HG02981 (cell line): ENCODE results near the gene STK26.
"Not testable (repeated sequence)": the region's sequence is repeated elsewhere in the genome, so short reads cannot be mapped to it uniquely, and the experiment has no call there.

Experiments used
- ATAC-seq: cut with Tn5 transposase; IDR thresholded peaks from one replicate; pipeline ENCODE4 v1.9.1; 2021; ENCODE audit warnings: mild to moderate bottlenecking, moderate library complexity; ENCODE audit not compliant: unreplicated experiment

Gene STK26

GRCh38 chrX:132022967-132023895 is at the start of gene STK26:
Gene STK26, plus strand, starts transcription at chrX:132023302. Its CDS starts 316 bp downstream, at chrX:132023618.
- ATAC-seq = peak; percentile 70

- ATAC-seq = no peak
Measured at GRCh38 chrX:131975851-131976250, 47.3 kb upstream of the STK26 start.

DNA sequence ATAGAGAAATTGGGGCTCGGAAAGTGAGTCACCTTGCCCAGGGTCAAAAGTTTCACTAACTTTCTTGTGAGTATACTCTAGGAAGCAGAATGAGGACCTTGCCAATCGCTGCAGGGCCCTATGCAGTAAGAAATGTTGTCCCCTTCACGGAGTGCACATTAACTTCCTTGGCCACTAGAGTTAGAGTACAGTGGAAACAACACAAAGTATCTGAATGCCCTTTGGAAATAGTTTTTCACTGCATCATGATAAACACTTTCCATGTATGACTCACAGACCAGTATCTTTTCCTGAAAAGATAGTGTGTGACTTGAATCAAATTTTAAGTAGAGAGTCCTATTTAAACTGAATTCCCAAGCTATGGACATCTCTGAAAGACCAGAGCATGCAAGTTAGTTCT is 45.5 kb upstream of the STK26 start:
- ATAC-seq = no peak

DNA sequence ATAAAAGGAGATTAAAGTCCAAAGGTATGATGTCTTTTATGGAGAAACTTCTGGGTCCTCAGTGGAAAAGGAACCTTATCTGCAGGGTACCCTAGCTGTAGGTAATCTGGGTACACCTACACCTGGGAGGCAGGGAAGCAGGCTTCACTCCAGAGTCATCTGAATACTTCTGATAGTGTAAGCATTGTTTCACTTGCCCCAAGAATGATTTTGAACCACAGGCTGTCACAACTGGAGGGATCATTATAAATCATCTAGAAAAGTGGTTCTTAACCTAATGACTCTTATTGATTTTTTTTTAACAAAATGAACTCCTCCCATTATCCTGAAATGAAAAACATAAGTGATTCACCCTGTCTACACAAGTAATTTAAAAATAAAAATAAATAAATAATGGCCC is 44.0 kb upstream of the STK26 start:
- ATAC-seq = no peak

- no peak for ATAC-seq
Measured at GRCh38 chrX:131985526-131986049, 37.5 kb upstream of the STK26 start.

GRCh38 chrX:131987252-131987651 is 35.9 kb upstream of the STK26 start:
- ATAC-seq = peak; percentile 95

GRCh38 chrX:131988236-131988635 is 34.9 kb upstream of the STK26 start:
- ATAC-seq = no peak

- no peak for ATAC-seq
Measured at GRCh38 chrX:132001127-132001526, 22.0 kb upstream of the STK26 start.

- no peak for ATAC-seq
Measured at GRCh38 chrX:132004728-132005127, 18.4 kb upstream of the STK26 start.

DNA sequence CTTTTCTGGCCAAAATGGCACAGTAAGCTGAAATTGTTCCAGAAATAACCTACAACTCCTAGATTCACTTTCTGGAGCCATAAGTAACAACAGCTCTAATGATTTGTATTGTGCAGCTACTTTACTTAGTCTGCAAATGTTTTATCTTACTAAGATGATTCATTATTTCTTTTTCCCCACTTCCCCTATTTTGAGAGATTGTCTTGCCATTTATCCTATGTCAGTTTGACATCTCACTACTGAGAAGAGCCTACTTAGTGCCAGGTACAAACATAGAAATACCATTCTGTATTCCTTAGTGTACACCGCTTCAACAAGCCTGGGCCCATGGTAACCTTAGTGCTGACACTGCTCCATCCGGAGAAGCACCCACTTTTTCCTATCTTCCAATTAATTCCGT is 13.8 kb upstream of the STK26 start:
- ATAC-seq = no peak

GRCh38 chrX:132010213-132010612 is 12.9 kb upstream of the STK26 start:
- not testable (repeated sequence) for ATAC-seq

DNA sequence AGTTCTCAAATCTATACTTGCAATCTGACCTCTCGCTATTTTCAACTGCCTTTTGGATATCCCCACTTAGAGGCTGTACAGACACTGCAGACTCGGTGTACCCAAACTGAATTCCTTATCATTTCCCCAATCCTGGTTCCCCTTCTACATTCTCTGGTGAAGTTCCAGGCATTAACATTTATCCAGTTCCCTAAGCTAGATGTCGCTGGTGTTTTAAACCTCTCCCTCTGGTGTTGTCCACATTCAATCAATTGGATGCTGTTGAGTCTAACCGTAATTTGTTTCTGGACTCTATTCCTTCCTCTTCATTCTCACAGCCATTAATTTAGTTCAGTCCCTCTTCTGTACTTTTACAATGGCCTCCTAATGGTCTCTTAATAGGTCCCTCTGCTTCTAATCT is 7.2 kb upstream of the STK26 start:
- no peak for ATAC-seq

- ATAC-seq = no peak
Measured at GRCh38 chrX:132016628-132017430, 6.3 kb upstream of the STK26 start.

DNA sequence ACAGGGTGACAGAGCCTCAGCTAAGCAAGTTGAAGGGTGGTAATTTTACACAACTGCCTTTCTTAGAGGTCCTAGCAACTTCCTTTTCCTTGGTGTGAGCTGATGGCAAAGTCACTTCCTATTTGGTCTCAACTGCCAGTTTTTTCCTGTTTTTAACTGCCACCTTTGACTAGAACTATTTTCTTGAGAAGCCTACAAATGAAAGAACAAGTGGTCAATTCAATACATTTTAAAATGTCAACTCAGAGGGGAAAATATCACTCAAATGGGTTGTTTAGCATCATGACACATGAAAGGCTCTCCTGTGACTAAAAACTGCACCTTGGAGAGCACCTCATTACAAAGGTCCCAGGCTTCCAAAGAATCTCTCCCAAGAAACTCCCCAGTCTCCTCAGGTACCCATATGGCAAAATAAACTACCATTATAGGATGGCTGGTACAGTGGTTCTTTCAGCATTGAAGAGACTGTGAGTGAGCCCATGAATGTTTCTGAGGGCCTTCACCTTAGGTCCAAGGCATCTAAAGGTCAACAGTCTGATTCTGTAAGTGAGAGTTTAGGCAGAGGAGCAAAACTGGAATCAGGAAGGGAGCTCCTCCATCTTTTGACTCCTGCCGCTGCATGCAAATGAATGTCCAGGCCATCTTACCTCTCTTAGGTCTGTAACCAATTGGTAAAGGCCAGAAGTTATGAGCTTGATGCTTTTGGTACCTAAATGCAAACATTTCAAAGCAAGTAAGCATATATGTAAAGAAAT is 5.5 kb upstream of the STK26 start:
- no peak for ATAC-seq

DNA sequence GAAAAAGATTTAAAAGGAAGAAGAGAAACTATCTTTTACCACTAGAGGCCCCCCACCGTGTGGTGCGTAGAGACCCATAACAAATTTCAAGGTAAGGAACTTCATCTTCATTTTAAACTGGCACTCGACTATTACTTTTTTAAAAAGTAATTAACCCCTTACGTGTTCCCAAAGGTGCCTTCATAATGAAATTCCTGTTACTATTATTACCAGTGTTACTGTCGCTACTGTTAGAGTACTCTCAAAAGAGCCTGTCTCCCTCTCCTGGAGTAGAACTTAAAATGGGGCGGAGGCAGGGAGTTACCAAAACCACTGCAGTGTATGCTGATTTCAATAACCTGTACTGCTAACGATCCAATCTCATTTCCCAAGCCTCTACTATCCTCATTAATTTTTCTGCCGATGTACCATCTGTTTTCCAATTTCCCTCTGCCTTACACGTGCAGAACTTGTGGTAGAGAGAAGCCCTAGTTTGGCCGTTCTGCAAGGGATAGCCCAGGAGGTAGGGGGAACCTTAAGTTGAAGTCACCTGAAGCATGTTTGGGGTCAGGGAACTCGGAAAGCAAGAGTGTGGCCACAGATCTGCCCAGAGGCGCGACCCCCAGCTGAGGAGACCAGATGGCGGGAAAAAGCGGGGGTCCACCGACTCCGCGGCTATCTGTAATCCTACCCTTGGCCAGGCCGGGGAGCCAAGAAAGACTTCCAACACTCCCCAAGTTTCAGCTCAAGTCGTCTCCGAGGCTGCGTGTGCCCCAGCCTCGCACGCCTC is 720 bp upstream of the STK26 start:
- peak; percentile 28 for ATAC-seq

DNA sequence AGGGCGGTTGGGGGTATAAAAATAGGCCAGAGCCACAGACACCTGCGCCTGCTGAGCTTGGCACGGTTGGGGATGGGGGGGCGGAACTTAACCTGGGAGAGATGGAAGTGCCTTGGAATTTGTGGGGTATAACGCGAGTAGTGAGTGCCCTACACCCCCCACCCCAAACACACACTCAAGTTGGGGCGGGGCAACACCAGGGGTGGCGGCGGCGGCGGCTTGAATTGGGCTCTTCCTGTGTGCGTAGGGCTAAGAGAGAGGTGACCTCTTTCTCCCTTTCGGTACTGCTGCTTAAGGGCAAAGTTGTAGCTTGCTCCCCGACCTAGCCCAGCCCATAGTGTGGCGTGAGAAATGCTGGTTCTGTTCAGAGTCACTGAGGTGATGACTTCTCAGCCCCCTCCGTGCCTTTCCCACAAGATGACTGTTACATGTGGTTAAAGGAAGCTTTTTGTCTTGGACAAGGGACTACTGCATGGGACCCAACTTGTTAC is 839 bp downstream of the STK26 start:
- ATAC-seq = peak; percentile 54

DNA sequence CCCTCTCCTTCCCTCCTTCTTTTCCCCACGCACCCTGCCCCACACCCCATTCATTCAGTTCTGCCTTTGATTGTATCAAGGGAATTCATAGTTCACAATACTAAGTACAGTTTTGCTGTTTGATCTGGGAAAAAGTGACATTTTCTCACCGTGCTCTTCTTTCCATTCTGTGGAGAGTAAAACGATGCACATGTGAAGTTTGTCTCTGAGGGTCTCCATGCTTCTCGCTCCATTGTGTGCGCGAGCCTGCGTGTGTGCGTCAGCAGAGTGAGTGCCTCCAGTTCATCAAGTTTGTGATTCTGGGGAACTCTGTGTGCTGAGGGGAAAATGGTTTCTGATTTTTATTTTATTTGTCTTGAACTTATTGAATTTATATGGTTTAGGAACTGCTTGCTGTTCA is 1.9 kb downstream of the STK26 start:
- ATAC-seq = no peak

GRCh38 chrX:132030264-132030663 is 7.2 kb downstream of the STK26 start:
- no peak for ATAC-seq

- no peak for ATAC-seq
Measured at GRCh38 chrX:132031867-132032266, 8.8 kb downstream of the STK26 start.

- ATAC-seq = no peak
Measured at GRCh38 chrX:132033166-132033565, 10.1 kb downstream of the STK26 start.
